Amniotic stem cell (primary cell): ENCODE data around the gene C12orf57.

ENCODE experiments used
- DNase-seq: peaks from one replicate; lab custom pipeline; 2025; lab: John Stamatoyannopoulos, UW

The C12orf57 gene

DNA sequence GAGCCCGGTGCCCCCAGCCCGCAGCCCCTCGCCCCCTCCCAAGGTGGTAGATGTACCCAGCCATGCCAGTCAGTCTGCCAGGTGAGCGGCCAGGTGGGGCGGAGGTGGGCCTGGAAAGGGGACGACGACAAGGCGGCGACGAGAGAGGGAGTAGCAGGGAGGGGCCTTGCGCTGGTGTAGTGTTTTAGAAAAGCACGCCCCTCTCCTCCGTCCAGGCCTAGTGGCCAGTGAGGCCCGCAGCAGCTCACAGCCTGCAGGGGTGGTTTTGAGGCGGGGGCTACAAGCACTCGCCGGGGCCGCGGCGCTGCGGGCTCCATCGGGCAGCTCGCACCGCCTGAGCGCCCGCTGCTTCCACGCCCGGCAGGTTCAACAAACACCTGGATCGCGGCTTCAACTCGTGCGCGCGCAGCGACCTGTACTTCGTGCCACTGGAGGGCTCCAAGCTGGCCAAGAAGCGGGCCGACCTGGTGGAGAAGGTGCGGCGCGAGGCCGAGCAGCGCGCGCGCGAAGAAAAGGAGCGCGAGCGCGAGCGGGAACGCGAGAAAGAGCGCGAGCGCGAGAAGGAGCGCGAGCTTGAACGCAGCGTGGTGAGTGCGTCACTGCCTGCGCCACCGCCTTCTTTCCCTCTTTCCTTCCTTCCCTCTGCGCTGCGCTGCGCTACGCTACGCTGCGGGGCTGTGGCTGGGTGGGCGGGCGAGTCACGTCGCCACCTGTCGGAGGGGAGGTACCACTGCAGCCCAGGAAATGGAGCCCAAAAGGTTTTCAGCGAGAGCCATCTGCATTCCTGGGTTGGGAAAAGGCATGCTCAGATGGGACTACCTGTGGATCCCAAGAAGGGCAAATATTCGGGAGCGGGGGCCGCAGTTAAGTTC lies 6.1 kb upstream of the C12orf57 start:
- DNase-seq = peak; percentile 70

DNA sequence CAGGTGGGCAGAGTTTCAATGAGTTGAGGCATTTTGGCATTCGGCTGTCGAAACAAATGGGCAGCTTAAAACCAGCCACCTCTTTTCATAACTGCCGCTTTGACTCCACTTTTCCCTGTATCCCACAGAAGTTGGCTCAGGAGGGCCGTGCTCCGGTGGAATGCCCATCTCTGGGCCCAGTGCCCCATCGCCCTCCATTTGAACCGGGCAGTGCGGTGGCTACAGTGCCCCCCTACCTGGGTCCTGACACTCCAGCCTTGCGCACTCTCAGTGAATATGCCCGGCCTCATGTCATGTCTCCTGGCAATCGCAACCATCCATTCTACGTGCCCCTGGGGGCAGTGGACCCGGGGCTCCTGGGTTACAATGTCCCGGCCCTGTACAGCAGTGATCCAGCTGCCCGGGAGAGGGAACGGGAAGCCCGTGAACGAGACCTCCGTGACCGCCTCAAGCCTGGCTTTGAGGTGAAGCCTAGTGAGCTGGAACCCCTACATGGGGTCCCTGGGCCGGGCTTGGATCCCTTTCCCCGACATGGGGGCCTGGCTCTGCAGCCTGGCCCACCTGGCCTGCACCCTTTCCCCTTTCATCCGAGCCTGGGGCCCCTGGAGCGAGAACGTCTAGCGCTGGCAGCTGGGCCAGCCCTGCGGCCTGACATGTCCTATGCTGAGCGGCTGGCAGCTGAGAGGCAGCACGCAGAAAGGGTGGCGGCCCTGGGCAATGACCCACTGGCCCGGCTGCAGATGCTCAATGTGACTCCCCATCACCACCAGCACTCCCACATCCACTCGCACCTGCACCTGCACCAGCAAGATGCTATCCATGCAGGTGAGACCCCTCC lies 5.2 kb upstream of the C12orf57 start:
- no peak for DNase-seq

- DNase-seq = no peak
These were observed 4.7 kb upstream of the C12orf57 start for GRCh38 chr12:6939191-6939540.

GRCh38 chr12:6941267-6941666 lies 2.6 kb upstream of the C12orf57 start:
- DNase-seq = no peak

DNA sequence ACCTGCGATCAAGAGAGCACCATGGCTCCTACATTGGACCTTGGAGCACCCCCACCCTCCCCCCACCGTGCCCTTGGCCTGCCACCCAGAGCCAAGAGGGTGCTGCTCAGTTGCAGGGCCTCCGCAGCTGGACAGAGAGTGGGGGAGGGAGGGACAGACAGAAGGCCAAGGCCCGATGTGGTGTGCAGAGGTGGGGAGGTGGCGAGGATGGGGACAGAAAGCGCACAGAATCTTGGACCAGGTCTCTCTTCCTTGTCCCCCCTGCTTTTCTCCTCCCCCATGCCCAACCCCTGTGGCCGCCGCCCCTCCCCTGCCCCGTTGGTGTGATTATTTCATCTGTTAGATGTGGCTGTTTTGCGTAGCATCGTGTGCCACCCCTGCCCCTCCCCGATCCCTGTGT lies 2.0 kb upstream of the C12orf57 start:
- no peak for DNase-seq

GRCh38 chr12:6942331-6942665 lies 1.5 kb upstream of the C12orf57 start:
- DNase-seq = no peak

GRCh38 chr12:6943389-6943721 lies 467 bp upstream of the C12orf57 start:
- peak; percentile 77 for DNase-seq

GRCh38 chr12:6944381-6945186 lies 762 bp downstream of the C12orf57 start:
- peak; percentile 80 for DNase-seq

GRCh38 chr12:6945613-6946012 lies 1.8 kb downstream of the C12orf57 start:
- no peak for DNase-seq

DNA sequence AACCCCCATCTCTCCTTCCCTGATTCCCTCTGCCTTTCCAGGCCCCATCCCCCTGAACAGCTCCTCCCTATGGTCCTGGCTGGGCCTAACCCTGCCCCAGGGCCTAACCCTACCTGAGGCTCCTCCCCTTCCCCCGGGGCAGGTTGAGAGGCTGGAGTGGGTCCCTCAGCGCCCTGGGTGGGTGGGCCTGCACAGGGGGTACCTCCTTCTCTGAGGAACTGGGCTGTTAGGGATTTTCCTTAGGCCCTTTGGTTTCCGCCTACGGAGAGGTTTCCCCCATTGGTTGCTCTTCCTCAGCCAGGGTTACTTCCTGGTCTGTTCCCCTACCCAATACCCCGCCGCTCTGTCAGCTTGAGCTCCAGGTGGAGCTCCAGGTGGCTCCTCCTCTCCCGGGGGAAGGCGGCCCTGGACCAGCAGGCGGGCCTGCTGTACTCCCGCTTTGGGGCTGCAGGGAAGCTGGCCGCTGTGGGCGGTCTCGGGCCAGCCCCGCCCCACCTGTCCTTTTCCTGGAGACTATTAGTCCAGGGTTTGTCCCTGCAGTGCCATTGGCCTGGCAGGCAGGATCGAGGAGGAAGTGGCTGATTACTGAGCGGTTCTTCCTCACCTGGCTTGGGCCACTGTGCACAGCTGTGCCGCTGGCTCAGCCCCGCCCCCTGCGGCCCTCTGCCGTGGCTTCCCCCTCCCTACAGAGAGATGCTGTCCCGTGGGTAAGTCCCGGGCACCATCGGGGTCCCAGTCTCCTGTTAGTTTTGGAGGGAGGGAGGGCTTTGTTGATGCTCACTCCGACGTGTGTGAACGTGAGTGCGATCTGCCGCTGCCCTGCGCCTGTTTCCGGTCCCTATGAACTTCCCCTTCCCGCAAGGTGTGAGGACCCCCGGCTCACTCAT lies 2.5 kb downstream of the C12orf57 start:
- no peak for DNase-seq

- no peak for DNase-seq
These were observed 3.1 kb downstream of the C12orf57 start for GRCh38 chr12:6946920-6947374.

- no peak for DNase-seq
These were observed 3.8 kb downstream of the C12orf57 start for GRCh38 chr12:6947615-6948014.

GRCh38 chr12:6948873-6949594 lies 5.2 kb downstream of the C12orf57 start:
- no peak for DNase-seq

- no peak for DNase-seq
These were observed 6.6 kb downstream of the C12orf57 start for GRCh38 chr12:6950401-6950801.

GRCh38 chr12:6950811-6951540 lies 7.2 kb downstream of the C12orf57 start, which contains the start of gene PTPN6:
Gene PTPN6, plus strand, starts transcription at chr12:6951356. Its CDS starts 157 bp downstream, at chr12:6951513.
- DNase-seq = no peak

DNA sequence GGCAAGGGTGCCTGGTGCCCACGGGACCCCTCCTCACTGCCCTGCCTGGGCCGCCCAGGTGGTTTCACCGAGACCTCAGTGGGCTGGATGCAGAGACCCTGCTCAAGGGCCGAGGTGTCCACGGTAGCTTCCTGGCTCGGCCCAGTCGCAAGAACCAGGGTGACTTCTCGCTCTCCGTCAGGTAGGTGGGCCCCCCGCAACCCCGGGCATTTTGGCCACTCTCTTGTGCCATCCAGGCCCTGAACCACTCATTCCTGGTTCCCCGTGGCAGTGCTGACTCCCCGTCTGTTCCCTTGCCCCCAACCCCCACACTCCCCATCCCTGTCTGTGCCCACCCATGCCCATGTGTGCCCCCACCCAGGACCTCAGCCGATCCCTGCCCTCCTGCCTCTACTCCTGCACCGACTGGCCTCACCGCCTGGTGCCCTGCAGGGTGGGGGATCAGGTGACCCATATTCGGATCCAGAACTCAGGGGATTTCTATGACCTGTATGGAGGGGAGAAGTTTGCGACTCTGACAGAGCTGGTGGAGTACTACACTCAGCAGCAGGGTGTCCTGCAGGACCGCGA lies 7.8 kb downstream of the C12orf57 start:
- DNase-seq = no peak

DNA sequence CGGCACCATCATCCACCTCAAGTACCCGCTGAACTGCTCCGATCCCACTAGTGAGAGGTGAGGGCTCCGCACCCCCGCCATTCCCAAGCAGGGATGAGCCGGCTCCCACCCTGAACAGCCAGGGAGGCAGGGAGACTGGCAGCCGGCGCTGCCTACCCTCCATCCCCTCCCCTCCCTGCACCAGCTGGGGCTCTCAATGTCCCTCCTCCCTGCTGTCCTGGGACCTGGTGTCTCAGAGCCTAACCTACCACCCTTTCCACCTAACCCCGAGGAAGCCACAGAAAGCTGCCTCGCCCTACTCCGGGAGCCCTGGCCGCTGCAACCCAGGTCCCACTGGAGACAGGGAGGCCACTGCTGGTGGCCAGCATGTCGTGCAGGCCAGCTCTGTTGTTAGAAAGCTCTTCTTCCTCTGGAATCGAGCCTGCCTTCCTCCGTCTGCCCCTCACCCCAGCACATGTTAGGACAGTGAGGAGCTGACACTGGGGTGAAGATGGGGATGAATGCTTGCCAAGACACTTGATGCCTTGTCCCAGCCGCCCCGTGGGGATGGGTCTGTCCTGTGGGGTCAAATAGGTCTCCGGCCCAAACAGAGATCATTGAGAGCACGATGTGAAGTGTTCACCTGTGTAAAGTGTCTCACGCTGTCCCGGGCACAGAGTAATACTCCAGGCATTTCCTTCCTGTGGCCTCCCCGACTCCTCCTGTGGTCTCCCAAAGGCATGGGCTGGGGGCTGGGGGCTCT lies 8.5 kb downstream of the C12orf57 start:
- DNase-seq = no peak

DNA sequence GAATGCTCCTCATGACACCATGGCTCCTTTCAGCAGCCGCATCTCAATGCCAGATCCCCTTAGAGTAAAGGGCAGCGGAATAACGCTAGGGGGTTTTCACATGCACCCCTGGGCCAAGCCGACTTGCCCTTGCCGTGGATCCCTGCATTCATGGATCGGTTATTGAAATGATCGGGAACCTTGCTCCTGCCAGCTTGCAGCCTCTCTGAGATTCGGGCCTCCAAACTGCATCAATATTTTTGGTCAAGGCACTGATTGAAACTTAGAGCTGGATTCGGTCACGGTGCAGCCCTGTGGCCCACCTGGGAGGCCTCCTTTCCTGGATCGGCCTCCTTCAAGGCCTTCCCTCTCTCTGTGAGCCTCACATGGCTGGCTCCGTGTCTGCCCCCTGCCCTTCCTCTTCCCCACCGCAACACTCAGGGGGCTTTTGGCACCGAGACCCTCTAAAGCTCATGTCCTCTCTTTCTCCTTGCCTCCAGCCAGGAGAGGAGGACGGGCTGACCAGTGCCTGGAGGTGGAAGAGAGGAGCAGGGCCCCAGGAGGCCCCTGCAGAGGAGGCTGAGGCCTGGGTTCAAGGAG lies 9.1 kb downstream of the C12orf57 start:
- DNase-seq = no peak
